ENCODE results near the gene SLC9A9.
A peak's percentile ranks its signal among the peaks of the same experiment; 100 is the strongest.

SLC9A9 gene

GRCh38 chr3:143848704-143849103, 436 bp upstream of the SLC9A9 start:
- DNase-seq, result peak in 1 of 58 donors; percentile 31

DNA sequence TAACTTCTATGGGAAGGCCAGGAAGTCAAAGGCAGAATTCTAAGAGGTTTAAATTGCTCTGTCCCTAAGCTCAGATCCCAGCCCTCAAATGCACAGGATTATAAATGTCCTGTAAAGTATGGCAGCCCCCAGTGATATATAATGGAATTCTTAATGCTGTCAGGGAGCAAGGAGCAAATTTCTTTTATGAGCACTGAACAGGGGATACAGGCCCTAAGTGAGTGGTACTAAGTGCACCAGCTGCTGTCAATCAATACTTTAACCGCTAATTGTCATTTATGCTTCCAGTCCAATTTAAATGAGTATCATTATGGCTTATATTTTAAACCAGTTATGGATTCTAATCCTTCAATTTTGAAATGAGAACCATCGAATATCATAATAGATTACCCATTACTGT, 4.7 kb downstream of the SLC9A9 start:
- DNase-seq, result no peak

GRCh38 chr3:143840636-143841035, 7.6 kb downstream of the SLC9A9 start:
- DNase-seq, result no peak

- DNase-seq, result no peak
Observed at GRCh38 chr3:143839980-143840379, 8.3 kb downstream of the SLC9A9 start.

DNA sequence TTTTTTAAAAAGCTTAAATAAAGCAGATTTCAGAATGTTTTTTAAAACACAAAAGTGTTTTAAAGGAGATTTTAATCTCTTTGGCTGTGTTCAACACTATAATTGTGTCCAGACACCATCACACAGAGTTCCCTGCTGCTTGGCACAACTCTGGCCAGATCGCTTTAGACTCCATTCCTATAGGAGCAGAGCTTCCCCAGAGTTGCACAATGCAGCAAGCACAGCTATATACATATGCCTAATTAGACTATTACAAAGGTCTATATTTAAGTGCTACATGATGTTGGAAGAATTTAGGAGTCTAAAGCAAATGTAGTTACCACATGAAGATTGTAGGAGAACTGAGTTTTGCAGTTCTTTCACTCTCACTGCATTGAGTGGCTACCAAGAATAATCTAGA, 11.2 kb downstream of the SLC9A9 start:
- DNase-seq, result no peak

- no peak for DNase-seq
Observed at GRCh38 chr3:143835312-143835711, 13.0 kb downstream of the SLC9A9 start.

- no peak for DNase-seq
Observed at GRCh38 chr3:143832433-143832832, 15.8 kb downstream of the SLC9A9 start.

DNA sequence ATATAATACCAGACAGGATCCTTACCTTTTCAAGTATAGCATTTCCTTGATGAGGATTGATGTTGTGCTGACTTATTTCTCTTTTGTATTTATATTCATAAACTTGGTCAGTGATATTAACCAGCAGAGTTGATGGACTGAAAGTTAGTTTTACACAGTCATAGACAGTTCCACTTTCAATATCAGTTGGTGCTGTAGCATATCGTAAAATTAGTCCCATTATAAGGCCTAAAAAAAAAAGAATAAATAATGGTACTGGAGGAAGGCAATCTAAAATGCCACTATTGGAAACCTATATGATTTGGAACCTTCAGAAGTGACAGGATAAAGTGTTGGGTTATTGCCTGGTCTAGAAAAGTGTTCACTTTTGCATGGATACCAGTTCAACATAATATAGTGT, 16.3 kb downstream of the SLC9A9 start:
- DNase-seq, result no peak

- no peak for DNase-seq
Observed at GRCh38 chr3:143831208-143831607, 17.1 kb downstream of the SLC9A9 start.

DNA sequence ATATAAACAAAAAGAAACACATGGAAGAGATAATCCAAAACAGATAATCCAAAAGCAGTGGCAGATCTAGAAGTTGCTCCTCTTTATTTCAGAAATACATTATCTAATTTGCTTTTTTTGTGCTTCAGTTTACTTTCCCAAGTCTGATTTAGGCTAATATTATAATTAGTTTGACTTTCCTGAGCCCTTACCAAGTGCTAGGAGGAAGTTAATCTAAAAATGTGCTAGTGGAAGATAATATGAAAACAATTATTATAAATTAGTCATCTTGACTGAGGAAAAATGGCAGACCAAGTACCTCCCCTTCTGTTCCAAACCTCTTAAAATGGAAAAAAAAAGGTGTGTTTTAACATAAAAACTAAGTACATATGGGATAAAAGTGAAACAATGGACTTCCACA, 17.5 kb downstream of the SLC9A9 start:
- no peak for DNase-seq

DNA sequence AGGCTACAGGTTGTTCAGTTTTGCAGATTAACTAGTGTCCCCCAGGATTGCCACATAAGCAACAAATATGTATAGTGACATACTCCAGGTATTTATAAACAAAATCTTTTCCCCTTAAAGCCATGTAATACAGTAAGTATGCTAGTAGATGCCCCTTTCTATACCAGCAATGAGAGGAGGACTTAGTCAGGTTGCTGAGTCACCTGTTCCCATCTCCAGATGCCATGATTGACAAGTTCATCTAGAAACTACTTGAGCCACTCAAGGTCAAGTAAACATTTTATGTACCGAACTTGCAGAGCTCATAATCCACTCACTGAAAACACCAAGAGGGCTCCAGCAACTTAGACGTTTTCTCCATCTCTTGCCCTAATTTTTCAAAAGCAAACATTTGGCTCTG, 18.2 kb downstream of the SLC9A9 start:
- no peak for DNase-seq

DNA sequence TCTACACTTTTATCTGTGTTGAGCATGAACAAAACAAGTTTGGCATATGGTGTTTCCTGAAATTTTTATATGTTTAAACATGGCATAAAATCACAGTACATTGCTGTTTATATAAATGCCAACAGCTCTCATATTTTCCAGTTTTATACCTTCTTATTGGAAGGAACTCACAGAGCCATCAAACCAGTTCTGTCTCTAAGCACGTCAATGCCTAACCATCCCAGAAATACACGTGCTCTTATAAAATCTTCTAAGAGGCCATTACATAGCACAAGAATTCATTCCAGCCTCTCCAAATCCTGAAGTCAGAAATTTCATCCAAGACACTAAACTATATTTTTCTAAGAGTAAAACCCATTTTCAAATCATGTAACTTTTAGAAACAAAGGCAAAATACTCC, 20.8 kb downstream of the SLC9A9 start:
- DNase-seq, result no peak

GRCh38 chr3:143826296-143826695, 22.0 kb downstream of the SLC9A9 start:
- peak in 3 of 58 donors; percentile 13 to 19 (median 18) for DNase-seq

- DNase-seq, result no peak
Observed at GRCh38 chr3:143825513-143825912, 22.8 kb downstream of the SLC9A9 start.

- no peak for DNase-seq
Observed at GRCh38 chr3:143824735-143825385, 23.4 kb downstream of the SLC9A9 start.

DNA sequence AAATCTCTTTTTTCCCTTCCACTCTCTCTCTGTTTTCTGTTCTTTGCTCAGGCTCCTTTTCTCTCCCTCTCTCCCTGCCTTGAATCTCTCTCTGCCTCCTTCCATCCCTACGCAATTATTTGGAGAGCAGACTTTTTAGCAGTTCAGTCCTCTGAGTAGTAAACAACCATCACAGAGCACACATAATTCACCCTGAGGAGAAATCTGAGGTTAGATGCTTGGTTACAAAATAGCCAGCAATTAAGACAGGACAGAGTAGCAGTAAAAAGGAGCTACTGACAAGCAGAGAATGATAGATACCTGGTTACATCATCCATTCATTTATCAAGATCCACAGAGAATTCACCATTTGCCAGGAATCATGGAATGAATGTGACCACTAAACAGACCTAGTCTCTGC, 25.5 kb downstream of the SLC9A9 start:
- no peak for DNase-seq

DNA sequence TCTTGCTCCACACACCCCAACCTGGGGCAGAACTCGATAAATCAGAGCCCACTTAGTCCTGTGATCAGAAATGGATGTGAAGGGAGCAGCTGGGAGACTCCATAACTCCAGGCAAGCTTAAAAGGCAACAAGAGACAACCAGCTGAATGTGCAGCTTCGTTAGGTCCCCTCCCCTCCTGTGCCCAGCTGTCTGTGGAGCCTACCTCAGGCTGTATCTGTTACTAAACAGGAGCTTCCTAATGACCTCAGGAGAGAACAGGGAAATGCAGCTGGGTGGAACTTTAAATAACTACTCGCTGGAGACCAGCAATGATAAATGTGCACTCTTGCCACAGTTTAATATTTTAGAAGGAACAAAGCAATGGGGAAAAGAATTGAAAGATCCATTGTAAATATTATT, 25.9 kb downstream of the SLC9A9 start:
- DNase-seq, result no peak

DNA sequence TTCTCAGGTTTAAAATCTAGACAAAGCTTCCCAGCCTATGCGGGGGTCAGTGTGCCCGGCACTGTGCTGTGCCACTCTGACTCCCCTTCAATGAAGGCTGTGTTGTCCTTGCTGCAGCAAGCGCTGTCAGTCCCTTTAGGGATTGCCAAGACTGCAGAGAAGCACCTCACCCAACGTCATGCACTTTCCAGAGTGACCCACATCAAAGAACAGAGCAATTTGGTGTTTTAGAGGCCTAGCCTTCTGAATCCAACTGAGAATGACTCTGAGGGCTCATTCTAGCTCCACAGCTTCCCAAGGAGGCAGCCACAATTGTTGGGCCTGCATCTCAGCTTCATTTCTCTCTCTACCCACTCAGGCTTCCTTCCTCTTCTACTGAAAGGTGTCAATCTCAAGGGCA, 26.4 kb downstream of the SLC9A9 start:
- DNase-seq, result no peak

DNA sequence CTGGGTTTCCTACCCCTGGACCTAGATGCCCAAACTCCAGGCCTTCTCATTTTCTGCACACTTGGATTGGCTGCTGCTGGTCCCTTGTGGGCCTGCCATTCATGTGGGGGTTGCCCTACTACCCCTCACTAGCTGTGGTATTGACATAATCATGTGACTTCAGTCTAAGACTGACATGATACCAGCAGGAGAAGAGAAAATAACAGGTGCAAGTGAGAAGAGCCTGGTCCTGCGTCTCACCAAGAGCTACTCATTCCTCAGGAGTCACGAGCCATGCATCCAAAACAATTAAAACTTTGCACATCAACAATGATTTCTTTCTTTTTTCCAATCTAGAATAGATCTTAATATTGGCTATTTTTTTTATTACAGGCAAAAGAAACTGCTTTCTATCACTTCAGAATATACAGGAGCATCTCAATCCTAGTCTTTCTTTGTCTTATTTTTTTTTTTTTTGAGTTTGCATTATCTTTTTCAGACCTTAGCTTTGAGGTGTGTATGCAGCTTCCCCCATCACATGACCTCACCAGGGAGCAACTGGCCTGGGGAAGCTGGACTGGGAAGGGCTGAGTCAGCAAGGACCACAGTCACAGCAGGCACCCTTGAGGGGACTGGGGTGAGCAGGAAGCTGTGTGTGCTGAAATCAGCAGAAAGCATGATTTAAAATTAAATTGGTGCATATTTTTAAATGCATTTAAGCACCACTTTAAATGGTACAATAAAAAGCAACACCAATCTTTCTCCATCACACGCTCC, 27.6 kb downstream of the SLC9A9 start:
- DNase-seq, result peak in 3 of 58 donors; percentile 14 to 18 (median 15)

GRCh38 chr3:143819890-143820289, 28.4 kb downstream of the SLC9A9 start:
- no peak for DNase-seq

- no peak for DNase-seq
Observed at GRCh38 chr3:143814443-143814889, 33.8 kb downstream of the SLC9A9 start.

DNA sequence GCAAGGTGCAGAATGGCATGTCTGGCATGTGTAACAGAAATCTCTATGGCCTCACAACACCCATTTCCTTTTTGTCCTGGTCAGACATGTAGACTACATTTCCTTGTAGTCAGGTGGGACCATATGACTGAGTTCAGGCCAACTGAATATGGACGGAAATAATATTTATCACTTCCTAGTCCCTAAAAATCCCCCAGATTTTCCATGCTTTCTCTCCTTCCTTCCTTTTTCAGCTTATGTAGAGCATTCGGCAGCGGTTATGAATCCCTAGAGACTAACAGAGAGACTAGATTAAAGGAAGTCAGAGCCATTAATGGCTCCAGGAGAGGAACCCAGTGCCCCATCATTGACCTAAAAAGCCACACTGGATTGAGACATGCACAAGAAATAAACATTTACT, 35.8 kb downstream of the SLC9A9 start:
- no peak for DNase-seq

GRCh38 chr3:143811602-143812001, 36.7 kb downstream of the SLC9A9 start:
- no peak for DNase-seq
